ENCODE results near the gene TRAPPC2L.

- TF ChIP-seq POLR2A (IDR thresholded peaks at IDR 0.05) (no peak), CTCF (IDR thresholded peaks at IDR 0.05) (no peak)
Observed at GRCh38 chr16:88830783-88831182, 26.1 kb upstream of the TRAPPC2L start.

Data from heart left ventricle (tissue), 13 donors.